ENCODE data around the gene NEDD4L.

Gene NEDD4L

DNA sequence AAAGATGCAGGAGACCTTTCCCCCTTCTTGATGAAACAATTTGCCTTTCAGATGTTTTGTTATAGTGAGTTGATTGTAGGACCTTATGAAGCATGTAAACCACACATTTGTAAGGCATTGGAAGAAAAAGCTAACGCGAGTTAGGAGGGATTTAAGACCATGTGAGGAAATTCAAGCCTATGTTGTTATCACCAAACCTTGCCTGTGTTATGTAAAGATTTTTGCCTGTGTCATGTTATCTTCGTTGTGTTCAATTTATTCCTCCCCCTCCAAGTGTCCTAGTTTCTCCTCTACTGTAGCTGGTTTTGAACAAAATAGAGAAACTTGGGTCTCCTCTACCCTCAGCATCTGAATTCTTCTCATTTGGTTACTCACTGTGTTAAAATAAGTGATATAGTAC, 173.0 kb downstream of the NEDD4L start:
- no peak for DNase-seq

DNA sequence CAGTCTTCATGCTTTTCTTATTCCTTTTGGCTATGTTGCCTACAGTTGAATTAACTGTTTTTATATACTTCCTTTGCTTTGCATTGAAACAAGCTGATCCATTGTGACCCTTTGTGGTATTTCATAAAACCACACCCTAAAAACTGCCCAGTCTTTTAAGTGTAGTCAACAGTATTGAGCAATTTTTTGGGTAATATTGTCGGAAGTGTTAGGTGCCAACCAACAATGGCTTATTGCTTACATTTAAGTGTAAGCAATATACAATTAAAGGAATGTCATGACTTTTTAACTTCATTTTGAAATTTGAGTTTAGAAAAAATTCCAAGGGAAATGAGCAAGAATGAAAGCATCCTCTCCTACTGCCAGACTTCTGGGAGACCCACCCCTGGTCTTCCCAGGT, 174.1 kb downstream of the NEDD4L start:
- no peak for DNase-seq

DNA sequence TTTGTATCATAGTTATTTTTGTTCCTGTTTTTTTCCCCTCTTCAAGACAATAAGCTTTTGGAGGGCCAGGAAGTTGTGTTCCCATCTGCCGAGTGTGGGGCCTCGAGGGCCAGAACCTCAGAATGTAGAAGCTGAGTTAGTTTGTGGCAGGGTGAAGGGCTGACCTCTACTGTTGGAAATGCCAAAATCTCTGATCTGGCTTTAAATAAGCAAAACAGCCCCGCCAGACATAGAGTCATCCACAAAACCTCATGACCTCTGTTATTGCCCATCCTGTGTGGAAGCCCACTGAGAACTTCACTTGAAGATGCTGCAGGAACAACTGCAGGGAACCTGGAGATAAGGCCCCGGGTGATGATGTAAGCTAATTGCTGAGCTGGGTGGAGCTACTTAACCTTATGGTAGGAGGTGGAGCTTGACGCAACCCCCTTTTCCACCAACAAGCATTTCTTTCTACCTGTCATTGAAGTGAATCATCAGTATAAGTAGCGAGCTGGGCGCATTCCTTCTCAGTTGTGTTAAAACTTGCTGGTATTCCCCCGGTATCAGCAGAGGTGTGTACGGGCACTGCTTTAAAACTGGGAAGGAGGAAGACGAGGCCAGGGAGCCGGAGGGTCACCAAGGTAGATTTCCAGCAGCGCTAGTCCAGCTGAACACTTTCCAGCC, 177.2 kb downstream of the NEDD4L start:
- no peak for DNase-seq

DNA sequence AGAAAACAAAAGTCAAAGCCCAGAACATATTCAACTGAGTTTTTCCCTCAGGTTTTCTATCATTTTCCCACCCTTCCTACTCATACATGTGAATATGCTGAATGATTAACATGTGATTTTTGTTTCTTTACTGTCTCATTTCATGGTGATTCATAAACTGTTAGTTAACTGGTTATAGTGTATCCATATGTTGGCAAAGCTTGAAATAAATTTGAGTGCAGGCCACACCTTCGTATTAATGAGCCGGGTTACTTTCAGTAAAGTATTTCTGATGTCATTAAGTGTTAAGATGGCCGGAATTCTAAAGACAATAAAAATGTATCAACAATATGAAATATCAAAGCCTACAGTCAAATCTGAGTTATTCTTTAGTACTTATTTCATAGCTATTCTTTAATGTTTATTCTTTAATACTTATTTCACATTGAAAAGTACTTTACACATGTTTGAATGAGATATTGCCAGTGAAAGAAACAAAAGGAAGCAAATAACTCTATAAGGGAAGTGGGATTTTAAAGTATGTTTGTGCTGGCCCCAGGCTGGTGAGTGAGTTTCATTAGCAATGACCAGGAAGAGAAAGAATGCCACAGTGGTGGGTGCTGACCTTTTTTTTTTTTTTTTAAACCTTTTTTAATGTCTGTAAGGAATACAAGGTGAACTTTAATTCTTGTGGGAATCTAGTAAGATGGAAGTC, 178.6 kb downstream of the NEDD4L start:
- DNase-seq = no peak

DNA sequence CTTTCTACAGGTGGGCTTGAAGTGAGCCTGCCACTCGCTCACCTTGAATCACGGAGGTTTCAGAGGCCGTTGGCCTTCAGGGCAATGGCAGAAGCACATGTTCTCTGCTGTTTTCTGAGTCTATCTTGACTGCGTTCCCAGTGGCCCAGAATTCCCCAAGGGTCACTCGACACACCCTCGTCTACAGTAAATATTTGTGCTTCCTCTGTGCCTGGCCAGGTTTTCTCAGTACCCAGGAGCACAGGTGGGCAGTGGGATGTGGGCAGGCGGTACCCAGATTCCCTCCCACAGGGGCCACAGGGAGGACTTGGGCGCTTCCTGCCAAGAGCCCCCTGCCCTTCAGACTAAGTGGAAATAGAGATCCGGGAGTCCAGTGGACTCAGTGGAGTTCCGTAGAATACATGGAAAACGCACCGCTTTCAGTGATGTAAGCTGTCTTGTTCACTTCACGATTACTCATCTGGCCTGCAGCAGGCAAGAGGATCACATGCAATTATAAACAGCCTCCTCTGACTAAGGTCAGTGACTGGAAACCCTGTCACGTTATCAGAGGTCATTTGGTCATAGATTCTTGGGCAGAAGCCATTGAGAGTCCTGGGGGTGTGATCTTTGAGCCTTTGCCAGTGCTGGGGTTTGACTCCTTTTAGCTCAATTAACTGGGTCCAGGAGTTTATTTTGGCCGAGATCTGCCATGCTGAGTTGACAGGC, 179.8 kb downstream of the NEDD4L start:
- no peak for DNase-seq

DNA sequence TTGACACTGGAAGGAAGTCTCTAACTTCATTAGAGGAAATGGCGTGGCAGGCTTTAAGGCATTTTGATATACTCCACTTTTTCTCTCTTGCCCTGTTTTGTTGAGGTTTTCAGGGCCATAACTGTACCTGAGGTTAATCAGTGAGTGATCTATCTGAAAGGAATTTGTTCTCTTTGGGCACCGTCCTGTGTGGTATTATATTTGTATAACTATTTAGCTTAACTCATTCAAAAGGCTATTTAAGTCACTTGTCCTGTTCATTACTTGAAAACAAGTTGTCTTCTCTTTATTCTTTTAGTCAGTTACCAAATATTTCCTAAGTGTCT, 180.4 kb downstream of the NEDD4L start:
- DNase-seq = no peak

DNA sequence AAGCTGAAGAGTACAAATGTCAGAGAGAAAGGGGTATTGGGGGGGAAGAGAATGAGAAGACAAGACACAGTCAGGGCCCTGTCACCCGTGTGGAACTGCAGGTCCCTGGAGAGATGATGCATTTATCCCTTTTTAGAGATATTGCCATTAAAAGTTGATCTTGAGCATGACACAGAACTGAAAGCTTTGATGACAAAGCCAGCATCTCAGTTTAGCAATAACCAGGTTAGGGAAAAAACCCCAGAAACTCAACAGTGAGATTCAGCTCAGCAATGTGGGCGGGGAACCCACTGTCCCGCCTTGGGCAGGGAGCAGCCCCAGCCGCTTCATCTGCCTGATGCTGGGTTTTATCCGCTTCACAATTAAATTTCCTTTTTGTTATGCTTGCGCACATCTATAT, 181.1 kb downstream of the NEDD4L start:
- DNase-seq = no peak

DNA sequence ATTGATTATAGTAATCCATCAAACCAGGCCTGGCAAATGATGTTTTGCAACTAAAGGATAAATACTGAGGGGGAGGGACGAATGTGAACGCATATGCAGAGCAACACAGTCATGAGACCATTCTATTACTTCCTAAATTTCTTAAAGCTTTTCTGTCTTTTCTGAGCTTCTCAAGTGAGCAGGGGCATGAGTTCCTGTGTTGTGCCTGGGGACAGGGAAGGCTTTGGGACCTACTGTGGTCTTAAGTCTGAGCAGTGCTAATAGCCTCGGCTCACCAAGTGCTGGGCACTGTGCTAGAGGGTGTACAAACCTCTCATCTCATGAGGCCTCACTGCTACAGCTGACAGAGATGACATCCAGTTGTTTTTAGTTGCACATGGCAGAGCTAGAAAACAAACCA, 182.4 kb downstream of the NEDD4L start:
- no peak for DNase-seq

DNA sequence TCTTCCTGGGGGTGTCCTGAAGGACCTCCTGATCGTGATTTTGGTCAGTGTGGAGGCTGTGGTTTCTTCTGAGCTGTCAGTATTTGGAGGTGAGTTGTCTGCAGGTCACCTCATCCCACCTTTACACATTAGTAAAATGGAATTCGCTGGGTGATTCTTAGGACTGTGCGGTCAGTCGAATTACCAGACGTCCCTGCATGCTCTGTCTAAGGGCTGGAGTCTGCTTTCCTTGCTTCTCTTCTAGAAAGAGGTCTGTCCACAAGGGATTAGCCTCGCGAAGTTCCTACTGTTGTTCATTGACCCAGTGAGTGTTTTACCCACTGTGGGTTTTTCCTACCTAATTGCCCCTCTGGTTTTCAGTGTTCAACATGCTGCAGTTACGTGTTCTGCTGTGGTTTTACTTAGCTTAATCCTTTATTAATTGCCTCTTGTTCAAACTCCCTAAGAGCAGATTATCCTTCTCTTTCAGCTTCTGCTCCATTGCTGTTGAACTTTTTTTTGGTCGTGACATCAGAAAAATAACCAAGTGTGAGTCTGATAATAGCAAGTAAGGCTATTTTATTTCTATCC, 183.4 kb downstream of the NEDD4L start:
- no peak for DNase-seq

DNA sequence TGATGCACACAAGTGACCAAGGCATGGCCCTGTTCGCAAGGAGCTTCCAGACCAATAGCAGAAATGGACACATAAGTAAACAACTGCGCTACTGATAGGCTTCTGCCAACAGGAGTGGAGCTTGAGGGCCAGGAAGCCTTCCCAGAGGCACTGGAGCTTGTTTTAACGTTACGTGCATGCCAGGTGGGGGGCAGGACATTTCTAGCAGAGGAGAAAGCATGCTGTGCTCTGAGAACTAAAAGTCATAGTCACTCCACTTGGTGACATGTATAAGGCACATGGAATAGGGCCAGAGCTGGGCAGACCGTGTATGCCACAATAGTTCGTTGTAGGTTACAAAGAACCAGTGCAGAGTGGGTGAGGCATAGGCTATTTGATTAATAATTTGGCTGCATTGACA, 184.2 kb downstream of the NEDD4L start:
- no peak for DNase-seq

DNA sequence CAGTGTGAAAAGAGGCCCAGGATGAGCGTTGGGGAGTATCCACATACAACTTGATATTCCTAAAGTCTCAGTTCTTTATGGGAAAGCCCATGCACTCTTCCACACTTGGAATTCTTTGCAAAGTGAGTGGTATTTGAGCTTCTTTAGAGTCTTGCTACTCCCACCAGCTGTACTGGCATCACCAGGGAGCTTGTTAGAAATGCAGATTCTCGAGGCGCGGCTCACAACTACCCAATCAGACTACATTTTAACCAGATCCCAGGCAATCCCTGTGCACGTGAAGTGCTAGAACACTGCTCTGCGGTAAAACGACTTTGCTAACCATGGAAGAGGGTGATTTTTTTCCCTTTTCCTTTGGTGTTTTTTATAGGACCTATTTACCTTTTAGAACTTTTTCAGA, 184.7 kb downstream of the NEDD4L start:
- no peak for DNase-seq

DNA sequence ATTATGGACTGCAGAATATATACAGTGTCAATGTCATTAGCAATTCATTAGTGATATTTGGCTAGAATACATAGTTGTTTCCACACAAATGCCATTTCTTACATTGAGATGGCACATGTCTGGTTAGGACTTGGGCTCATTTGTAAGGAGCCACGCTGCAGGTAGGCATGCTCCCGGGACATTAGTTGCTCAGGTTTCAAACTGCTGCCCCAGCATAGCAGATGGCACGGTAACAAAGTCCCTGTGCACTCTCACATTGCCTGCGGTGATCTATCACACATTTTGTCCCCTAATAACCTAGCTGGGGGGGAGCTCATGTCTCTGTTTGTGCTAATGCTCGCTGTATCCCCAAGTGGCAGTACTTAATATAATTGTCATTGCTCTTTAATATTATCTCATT, 185.1 kb downstream of the NEDD4L start:
- no peak for DNase-seq

DNA sequence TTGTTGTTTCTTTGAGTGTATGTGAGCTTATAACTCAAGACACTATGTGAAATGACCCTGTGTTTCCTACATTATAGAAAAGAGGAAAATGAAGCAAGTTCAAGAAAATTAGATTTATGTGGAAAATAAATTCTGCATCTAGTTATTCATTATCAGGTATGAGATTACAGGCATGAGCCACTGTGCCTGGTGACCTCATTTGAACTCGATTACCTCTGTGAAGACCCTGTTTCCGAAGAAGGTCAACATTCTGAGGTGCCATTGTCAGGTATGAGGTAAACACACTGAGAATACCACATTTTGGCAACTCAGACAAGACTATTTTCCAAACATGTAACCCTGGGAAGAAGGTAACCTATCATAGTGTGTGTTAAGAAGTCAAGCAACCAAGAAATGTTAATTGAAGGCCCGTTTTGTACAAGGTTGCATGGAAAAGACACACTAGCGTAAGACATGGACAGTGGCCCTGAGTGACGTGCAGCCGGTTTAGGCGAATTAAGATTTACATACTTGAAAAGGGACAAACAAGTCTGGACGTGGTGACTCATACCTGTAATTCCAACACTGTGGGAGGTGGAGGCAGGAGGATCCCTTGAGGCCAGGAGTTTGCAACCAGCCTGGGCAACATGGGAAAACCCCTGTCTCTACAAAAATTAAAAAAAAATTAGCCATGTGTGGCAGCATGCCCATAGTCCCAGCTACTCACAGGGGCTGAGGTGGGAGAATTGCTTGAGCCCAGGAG, 186.6 kb downstream of the NEDD4L start:
- no peak for DNase-seq

DNA sequence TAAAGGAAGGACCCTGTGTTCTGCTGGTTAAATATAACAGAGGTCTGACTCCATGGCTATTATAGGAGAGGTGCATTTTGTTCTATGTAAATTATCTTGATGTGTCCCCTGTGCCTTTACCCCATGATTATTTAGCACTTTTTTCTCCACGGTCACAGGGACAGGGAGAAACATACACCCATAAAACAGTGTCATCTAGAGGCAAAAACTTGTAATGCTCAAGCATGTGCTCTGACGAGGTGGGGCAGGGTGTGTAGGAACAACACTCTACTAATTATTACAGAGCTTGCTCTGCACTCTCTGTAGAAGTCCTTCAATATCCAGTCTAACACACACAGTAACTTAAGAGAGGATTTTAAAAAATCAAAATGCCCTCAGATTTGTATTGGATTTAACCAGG, 187.9 kb downstream of the NEDD4L start:
- DNase-seq = no peak

DNA sequence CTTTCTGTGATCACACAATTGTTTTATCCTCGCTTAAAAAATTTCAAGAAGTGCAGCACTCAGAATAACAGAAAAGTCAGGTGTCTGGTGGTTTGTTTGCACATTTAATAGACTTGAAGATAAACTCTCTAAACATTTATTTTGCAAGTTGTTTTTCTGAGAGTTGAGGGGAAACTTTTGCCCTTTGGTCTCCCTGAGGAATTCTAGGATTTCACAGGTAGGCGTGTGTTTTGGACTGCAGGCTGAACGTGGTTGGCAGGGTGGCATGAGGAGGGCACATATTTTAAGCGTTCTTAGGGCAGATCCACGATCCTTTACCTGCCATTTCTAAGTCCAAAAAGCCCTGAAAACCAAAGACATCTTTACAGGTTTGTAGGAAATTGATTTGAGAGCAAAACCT, 188.6 kb downstream of the NEDD4L start:
- no peak for DNase-seq

DNA sequence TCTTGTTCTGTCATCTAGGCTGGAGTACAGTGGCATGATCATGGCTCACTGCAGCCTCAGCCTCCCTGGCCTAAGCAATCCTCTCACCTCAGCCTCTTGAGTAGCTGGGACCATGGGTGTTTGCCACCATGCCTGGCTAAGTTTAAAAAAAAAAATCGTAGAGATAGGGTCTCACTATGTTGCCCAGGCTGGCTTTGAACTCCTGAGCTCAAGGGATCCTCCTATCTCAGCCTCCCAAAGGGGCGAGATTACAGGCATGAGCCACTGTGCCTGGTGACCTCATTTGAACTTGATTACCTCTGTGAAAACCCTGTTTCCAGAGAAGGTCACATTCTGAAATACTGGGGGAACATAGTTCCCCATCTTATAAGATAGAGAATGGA, 190.3 kb downstream of the NEDD4L start:
- DNase-seq = no peak

DNA sequence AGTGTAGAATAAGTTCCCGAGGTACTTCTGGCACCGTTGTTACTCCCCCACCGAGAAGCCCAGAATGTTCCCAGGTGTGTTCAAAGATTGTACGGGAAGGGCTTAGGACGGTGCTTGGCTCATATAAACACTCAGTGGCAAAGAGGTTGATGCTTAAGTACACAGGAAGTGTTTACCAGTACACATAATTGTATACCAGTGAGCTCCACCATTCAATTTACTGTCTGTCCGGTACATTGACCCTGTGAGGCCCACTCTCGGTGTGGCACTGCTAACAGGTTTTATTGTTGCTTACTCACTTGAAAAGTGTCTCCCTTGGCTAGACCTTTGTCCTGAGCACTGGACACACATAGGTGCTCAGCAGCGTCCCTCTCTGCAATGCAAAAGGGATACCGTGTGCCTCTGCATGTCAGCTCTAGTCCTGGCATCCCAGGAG, 191.0 kb downstream of the NEDD4L start:
- DNase-seq = no peak

DNA sequence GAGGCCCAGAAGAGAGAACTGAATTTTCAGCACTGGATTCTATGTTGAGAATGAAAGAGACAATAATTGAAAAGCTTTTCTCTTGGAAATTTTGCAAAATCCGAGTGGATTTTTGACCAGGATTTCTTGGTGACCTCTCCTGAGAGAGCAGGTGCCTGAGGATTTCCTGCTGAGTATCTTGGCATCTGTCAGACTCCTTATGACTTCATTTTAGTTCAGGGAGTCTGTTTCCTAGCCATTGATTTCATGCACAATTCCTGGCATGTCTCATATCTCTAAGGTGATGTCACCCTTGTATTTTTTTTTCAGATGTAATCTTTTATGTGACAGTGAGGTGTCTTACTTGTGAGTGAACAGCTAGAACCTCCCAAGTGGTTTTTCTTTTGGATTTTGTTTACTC, 195.9 kb downstream of the NEDD4L start:
- no peak for DNase-seq

DNA sequence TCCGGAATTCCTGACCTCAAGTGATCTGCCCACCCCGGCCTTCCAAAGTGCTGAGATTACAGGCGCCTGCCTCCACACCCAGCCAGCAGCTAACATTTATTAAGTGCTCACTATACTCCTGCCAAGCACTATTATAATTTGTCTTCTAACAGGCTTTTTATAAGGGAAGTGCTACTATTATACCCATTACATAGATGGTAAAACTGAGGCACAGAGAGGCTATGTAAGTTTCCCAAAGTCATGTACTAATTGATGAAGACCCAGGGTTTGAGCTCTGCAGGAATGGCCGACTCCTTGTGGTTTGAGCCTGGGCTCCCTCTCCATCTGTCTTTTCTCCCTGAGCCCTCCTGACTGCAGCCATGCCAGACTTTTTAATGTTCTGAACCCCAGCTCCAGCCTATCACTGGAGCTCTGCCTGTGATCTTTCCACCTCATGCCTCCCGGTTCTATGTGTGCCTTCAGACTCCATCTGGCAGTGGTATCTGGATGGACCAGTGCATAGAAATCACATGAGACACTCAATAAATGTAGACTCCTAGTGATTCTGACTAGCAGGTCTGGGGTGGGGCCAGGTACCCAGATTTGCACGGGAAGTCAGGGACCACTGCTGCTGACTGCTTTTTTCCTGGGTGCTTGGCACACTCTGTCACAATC, 197.1 kb downstream of the NEDD4L start:
- no peak for DNase-seq

DNA sequence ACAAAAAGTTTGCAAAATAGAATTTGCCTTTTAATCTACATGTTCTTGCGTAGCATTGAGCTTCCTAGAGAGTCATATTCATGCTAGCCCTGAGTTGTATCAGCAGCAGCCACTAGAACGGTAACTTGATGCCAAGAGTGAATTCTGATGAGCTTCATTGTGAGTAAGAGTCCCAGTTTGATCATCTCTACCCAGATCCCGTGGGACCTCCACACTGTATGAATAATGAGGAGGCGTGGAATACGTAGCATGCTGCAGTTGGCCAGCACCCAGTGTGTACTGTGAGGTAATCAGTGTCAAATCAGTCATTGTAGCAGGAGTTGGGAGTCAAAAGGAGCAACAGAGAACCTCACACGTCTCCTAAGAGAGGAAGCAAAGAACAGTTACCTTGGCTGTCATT, 197.9 kb downstream of the NEDD4L start:
- no peak for DNase-seq

DNA sequence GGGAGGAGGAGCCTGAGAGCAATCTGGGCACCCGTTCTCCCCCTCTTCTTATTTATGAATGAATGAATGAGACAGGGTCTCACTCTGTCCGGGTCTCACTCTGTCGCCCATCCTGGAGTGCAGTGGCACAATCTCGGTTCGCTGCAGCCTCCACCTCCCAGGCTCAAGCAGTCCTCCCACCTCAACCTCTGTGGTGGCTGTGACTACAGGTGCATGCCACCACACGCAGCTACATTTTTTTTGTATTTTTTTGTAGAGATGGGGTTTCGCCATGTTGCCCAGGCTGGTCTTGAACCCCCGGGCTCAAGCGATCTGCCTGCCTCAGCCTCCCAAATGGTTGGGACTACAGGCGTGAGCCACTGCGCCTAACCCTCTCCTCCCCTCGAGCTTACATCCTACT, 198.4 kb downstream of the NEDD4L start:
- no peak for DNase-seq

DNA sequence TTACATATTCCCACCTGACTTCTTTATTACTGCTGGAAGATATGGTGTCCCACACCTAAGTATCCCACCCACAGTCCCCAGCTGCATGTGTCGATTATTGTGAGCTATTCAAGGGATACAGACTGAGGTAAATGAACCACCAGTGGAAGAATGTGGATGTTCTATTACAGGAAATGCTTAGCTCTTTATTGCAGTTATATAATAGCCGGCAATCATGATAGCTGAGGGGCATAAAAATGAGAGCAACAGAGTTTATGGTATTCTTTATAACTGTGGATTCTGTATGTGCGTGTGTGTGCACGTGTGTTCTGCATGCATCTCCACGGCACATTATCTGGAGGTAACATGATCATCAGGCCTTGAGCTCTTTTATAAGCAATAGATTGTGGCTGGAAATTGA, 198.9 kb downstream of the NEDD4L start:
- DNase-seq = no peak

DNA sequence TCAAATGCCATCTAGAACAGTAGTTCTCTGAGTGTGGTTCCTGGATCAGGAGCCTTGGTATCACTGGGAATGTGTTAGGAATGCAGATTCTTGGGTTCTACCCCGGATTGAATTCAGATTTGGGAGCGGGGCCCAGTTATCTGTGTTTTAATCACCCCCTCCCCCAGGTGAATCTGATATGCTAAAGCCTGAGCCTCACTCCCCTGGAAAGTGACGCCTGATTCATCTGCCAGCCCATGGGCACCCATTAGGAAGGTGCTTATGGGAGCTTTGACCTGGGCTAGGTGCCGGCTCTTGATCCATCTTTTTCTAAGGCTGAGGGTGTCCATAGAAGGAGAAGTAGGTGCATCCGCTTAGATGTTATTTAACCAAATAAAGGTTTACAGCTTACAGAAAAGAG, 199.4 kb downstream of the NEDD4L start:
- DNase-seq = no peak

Data from hippocampal formation (tissue), 2 donors.